Measurements from ENCODE around the gene C1QTNF1. TPM values are rescaled to one million over a fixed set of nuclear protein-coding genes. Genes with fewer than 3 reads are reported as not detected.

Gene C1QTNF1
- total and polyA plus RNA-seq, 2 donors (not counting 3 experiments of a cell fraction or from before 2014, with no cell fraction given), result 2.5 to 4.0 TPM

DNA sequence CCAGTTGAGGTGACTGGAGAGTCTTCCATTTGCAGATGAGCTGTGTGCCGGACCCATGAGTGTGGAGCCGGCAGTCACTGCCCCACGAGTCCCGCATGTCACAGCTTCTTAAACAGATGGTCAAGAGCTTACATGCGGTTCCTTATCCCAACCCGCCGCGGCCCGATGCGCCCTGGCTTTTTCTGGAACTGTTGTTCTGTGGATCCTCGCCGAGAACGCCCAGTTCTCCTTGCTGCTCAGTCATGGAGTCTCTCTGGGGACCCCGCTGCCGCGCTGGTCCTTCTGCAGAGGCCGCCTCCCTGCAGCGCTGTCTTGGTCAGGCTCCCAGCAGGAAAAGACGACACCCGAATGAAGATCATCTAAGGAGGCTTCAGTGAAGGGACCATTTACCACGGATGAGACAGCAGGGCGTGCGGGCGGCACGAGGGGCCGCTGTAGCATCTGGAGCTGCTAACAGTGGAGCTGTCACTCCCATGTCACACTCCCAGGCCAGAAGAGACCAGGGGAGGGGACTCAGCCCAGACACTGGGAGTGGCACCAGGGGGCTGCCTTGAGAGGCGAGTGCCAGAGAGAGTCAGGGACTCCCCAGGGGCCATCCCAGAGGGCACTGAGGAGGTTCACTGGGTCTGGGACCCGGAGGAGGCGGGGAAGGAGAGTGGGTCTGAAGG lies 33.5 kb upstream of the C1QTNF1 start:
- dilution Hi-C loops (cut with MboI; ENCODE audit: extremely low pct_ligation_motif_present, low sequenced_read_pairs) (no loop called here), intact Hi-C loops (cut with micrococcal nuclease) (no loop called here)

More for the DNA sequence above, 33.5 kb upstream of the C1QTNF1 start:
- Histone ChIP-seq H3K79me2 (ENCODE audit: control insufficient read depth, insufficient read depth, low read length) (peaks cover 19% of the 10 kb centered on the region), H3K36me3 (ENCODE audit: control insufficient read depth in 2 of 2, extremely low read depth in 1 of 2, insufficient read depth in 2 of 2, low read length in 2 of 2) (peaks cover 6 to 24% of the 10 kb centered on the region in 2 experiments), H3K9me1 (replicated peaks; ENCODE audit: control insufficient read depth, extremely low read depth, insufficient read depth, low read length) (no peaks in the 10 kb centered on the region), H2AFZ (ENCODE audit: low read depth, low read length) (no peak overlapping the region), H3K9ac (replicated peaks; ENCODE audit: extremely low read depth, insufficient read depth, low read length) (no peak overlapping the region), H3K27ac (ENCODE audit: insufficient read depth, low read depth, low read length) (no peak overlapping the region), H4K20me1 (replicated peaks; ENCODE audit: control insufficient read depth, extremely low read depth, insufficient read depth, low read length) (no peaks in the 10 kb centered on the region), H3K27me3 (ENCODE audit: control insufficient read depth in 2 of 2, insufficient read depth in 2 of 2, low read length in 2 of 2) (no peaks in the 10 kb centered on the region), H3K4me2 (ENCODE audit: insufficient read depth, low read length) (no peak overlapping the region), H3K9me3 (replicated peaks; ENCODE audit: control insufficient read depth, insufficient read depth, low read length) (no peaks in the 10 kb centered on the region), H3K4me1 (ENCODE audit: control insufficient read depth, extremely low read depth, insufficient read depth, low read length) (peaks cover 41% of the 10 kb centered on the region), H3K4me3 (replicated peaks in 1 of 3; ENCODE audit: insufficient read depth in 1 of 3, low read depth in 1 of 3, low read length in 3 of 3) (no peak overlapping the region)
- ChIA-PET POLR2A (no interaction called here), CTCF (interaction anchor here (1.5 kb wide), 1 partner anchor 12 kb away, joined by 3 read pairs; no protein-coding TSS in a partner anchor)
- TF ChIP-seq, protein P1, sequence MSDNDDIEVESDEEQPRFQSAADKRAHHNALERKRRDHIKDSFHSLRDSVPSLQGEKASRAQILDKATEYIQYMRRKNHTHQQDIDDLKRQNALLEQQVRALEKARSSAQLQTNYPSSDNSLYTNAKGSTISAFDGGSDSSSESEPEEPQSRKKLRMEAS (IDR thresholded peaks at IDR 0.05; ENCODE audit: insufficient read depth, insufficient read length), result no peak
- TF ChIP-seq POLR2AphosphoS5 (IDR thresholded peaks at IDR 0.05; ENCODE audit: insufficient read depth, low read depth, low read length), result no peak
- no peak for TF ChIP-seq FOS (IDR thresholded peaks at IDR 0.05; ENCODE audit: borderline replicate concordance, insufficient read depth, low read length)
- no peak for TF ChIP-seq JUN (IDR thresholded peaks at IDR 0.05; ENCODE audit: borderline replicate concordance, insufficient read depth, insufficient read length, low read depth)
- no peak for TF ChIP-seq POLR2A (IDR thresholded peaks at IDR 0.05; ENCODE audit: low read depth, low read length)
- TF ChIP-seq EZH2 (IDR thresholded peaks at IDR 0.05; ENCODE audit: borderline replicate concordance, low read depth, low read length, severe bottlenecking), result no peak
- no peak for TF ChIP-seq GATA2 (IDR thresholded peaks at IDR 0.05; ENCODE audit: insufficient read depth, insufficient read length, low read depth, low read length)
- TF ChIP-seq MYC (IDR thresholded peaks at IDR 0.05; ENCODE audit: low read depth, low read length), result no peak
- TF ChIP-seq, protein P2, sequence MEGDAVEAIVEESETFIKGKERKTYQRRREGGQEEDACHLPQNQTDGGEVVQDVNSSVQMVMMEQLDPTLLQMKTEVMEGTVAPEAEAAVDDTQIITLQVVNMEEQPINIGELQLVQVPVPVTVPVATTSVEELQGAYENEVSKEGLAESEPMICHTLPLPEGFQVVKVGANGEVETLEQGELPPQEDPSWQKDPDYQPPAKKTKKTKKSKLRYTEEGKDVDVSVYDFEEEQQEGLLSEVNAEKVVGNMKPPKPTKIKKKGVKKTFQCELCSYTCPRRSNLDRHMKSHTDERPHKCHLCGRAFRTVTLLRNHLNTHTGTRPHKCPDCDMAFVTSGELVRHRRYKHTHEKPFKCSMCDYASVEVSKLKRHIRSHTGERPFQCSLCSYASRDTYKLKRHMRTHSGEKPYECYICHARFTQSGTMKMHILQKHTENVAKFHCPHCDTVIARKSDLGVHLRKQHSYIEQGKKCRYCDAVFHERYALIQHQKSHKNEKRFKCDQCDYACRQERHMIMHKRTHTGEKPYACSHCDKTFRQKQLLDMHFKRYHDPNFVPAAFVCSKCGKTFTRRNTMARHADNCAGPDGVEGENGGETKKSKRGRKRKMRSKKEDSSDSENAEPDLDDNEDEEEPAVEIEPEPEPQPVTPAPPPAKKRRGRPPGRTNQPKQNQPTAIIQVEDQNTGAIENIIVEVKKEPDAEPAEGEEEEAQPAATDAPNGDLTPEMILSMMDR (IDR thresholded peaks at IDR 0.05; ENCODE audit: extremely low read depth in 1 of 2, insufficient read depth in 1 of 2, low read depth in 1 of 2, low read length in 2 of 2), result no peak
- no TSS peak for BruUV-seq (replicated peaks)
- DNase-seq (ENCODE audit: low read depth, low spot score) (no peak), FAIRE-seq (no peak)
